Stimulated activated CD4-positive, alpha-beta T cell treated with anti-CD3 and anti-CD28 coated beads, Interleukin-4, amount 100 ng/mL, for 48 hours (primary cell): Measurements from ENCODE around the gene OSTN.

Experiments used
- DNase-seq, 2 donors: peaks; one replicate each; pipeline ENCODE4 v3.0.0-alpha.2; 2020; ENCODE audit warnings: low read depth in 2 of 2

The OSTN gene

GRCh38 chr3:191313296-191313695 lies 114.3 kb downstream of the OSTN start:
- DNase-seq, result no peak

DNA sequence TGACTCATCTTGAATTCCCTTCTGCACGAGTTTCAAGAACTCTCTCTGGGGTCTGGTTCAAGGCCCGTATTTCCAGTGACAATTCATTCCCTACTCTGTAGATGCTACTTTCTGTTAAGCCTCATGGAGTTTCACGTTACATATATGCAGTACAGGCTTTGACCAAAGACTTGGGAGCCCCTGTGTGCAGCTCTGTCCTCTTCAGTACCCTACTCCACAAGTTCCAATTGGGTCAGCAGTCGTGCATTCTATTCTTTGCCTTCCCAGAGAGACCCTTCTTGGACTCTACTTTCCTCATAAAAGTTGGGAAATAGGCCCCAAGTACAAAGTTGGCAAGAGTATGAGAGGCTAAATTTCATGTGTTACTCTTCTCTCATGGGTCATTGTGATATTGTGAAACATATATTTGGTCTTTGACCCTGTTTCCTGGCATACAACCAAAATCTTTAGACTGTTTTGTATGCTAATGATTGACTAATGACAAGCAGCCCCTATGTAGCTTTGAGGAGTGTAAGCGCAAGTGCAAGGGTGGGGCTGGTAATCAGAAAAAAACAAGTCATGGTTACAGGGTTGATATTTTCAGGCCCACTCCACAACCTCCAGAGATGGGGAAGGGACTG lies 115.2 kb downstream of the OSTN start:
- DNase-seq, result no peak
